HEK293 (cell line): ENCODE results near the gene MAP3K14.

Experiments used
- CTCF ChIA-PET: fragments of 350-600 bp; formaldehyde crosslinking; extraction: SDS; loops from one replicate; lab custom pipeline; 2021; ENCODE audit warnings: antibody characterized with exemption; lab: Yijun Ruan, JAX
- POLR2A ChIA-PET: fragments of 300-600 bp; formaldehyde crosslinking; extraction: SDS; loops from one replicate; lab custom pipeline; 2020; ENCODE audit warnings: antibody characterized with exemption, inconsistent platforms; lab: Yijun Ruan, JAX
- H3K27ac ChIP-seq: fragments of 200-500 bp; sonication (Bioruptor generic); 2 replicates; pipeline ENCODE4 v1.5.1; 2014; ENCODE audit warnings: low read depth, low read length, control low read depth, inconsistent platforms; ENCODE audit errors: extremely low read depth
- H3K36me3 ChIP-seq, 2 experiments: fragments of 200-500 bp in 1 of 2; sonication (Bioruptor generic) in 1 of 2; 1 replicate in 1 of 2; 2 replicates in 1 of 2; pipeline ENCODE4 v1.5.1; 2014 to 2017; ENCODE audit warnings: inconsistent platforms in 2 of 2, low read length in 2 of 2; ENCODE audit not compliant: control insufficient read depth in 2 of 2, insufficient read depth in 1 of 2
- H3K4me1 ChIP-seq: fragments of 200-500 bp; sonication (Bioruptor generic); 2 replicates; pipeline ENCODE4 v1.5.1; 2014; ENCODE audit warnings: mild to moderate bottlenecking, low read length, inconsistent platforms; ENCODE audit not compliant: control insufficient read depth, insufficient read depth
- H3K4me3 ChIP-seq: 2 replicates; pipeline ENCODE4 v1.5.1; 2011; ENCODE audit warnings: low read depth, mild to moderate bottlenecking, control low read depth, low read length, moderate library complexity
- H3K9me3 ChIP-seq: fragments of 200-500 bp; sonication (Bioruptor generic); 2 replicates; pipeline ENCODE4 v1.5.1; 2014; ENCODE audit warnings: low read depth, low read length, inconsistent platforms; ENCODE audit not compliant: control insufficient read depth, insufficient read depth
- BCL11A ChIP-seq: fragments of 450-650 bp; formaldehyde crosslinking; IDR thresholded peaks from 2 replicates; pipeline ENCODE4 v1.5.1; 2016; ENCODE audit warnings: low read depth, missing biosample characterization, missing genetic modification characterization
- GLIS1 ChIP-seq: fragments of 450-650 bp; formaldehyde crosslinking; IDR thresholded peaks from 2 replicates; pipeline ENCODE4 v1.5.1; 2016; ENCODE audit warnings: missing biosample characterization, missing genetic modification characterization
- KLF16 ChIP-seq: fragments of 450-650 bp; formaldehyde crosslinking; IDR thresholded peaks from 2 replicates; pipeline ENCODE4 v1.5.1; 2017; ENCODE audit warnings: missing biosample characterization, missing genetic modification characterization
- OVOL3 ChIP-seq: fragments of 450-650 bp; formaldehyde crosslinking; IDR thresholded peaks from 2 replicates; pipeline ENCODE4 v1.5.1; 2016; ENCODE audit warnings: missing biosample characterization, missing genetic modification characterization
- SCRT2 ChIP-seq: fragments of 450-650 bp; formaldehyde crosslinking; IDR thresholded peaks from 2 replicates; pipeline ENCODE4 v1.5.1; 2016; ENCODE audit warnings: missing biosample characterization, missing genetic modification characterization
- SP7 ChIP-seq: fragments of 450-650 bp; formaldehyde crosslinking; IDR thresholded peaks from 2 replicates; pipeline ENCODE4 v1.5.1; 2016; ENCODE audit warnings: missing biosample characterization, missing genetic modification characterization
- ZBTB17 ChIP-seq: fragments of 450-650 bp; formaldehyde crosslinking; IDR thresholded peaks from 2 replicates; pipeline ENCODE4 v1.5.1; 2016; ENCODE audit warnings: missing biosample characterization, missing genetic modification characterization
- ZNF133 ChIP-seq: fragments of 450-650 bp; formaldehyde crosslinking; IDR thresholded peaks from 2 replicates; pipeline ENCODE4 v1.5.1; 2016; ENCODE audit warnings: missing biosample characterization, missing genetic modification characterization
- ZNF138 ChIP-seq: fragments of 450-650 bp; formaldehyde crosslinking; IDR thresholded peaks from 2 replicates; pipeline ENCODE4 v1.5.1; 2016; ENCODE audit warnings: missing biosample characterization, missing genetic modification characterization, borderline replicate concordance
- ZNF175 ChIP-seq: fragments of 450-650 bp; formaldehyde crosslinking; IDR thresholded peaks from 2 replicates; pipeline ENCODE4 v1.5.1; 2016; ENCODE audit warnings: missing biosample characterization, missing genetic modification characterization
- ZNF19 ChIP-seq: fragments of 450-650 bp; formaldehyde crosslinking; IDR thresholded peaks from 2 replicates; pipeline ENCODE4; 2016; ENCODE audit warnings: missing biosample characterization, missing genetic modification characterization, low read depth
- ZNF23 ChIP-seq: fragments of 450-650 bp; formaldehyde crosslinking; IDR thresholded peaks from 2 replicates; pipeline ENCODE4 v1.5.1; 2016; ENCODE audit warnings: missing biosample characterization, missing genetic modification characterization, borderline replicate concordance
- ZNF335 ChIP-seq: fragments of 450-650 bp; formaldehyde crosslinking; conservative IDR thresholded peaks from 2 replicates; pipeline ENCODE4 v1.5.1; 2016; ENCODE audit warnings: missing biosample characterization, missing genetic modification characterization
- ZNF544 ChIP-seq: fragments of 450-650 bp; formaldehyde crosslinking; IDR thresholded peaks from 2 replicates; pipeline ENCODE4 v1.5.0; 2017; ENCODE audit warnings: missing biosample characterization, missing genetic modification characterization
- ZNF623 ChIP-seq: fragments of 450-650 bp; formaldehyde crosslinking; IDR thresholded peaks from 2 replicates; pipeline ENCODE4 v1.5.1; 2016; ENCODE audit warnings: missing biosample characterization, missing genetic modification characterization
- ZXDB ChIP-seq: fragments of 450-650 bp; formaldehyde crosslinking; IDR thresholded peaks from 2 replicates; pipeline ENCODE4 v1.5.1; 2016; ENCODE audit warnings: missing biosample characterization, missing genetic modification characterization
- TF ChIP-seq, protein P1 (sequence below): fragments of 450-650 bp; formaldehyde crosslinking; IDR thresholded peaks from 2 replicates; pipeline ENCODE4 v1.5.1; 2016; ENCODE audit warnings: missing biosample characterization, missing genetic modification characterization, low read depth
- TF ChIP-seq, protein P2 (sequence below): fragments of 450-650 bp; formaldehyde crosslinking; IDR thresholded peaks from 2 replicates; pipeline ENCODE4 v1.5.1; 2016; ENCODE audit warnings: missing biosample characterization, missing genetic modification characterization
- TF ChIP-seq, protein P3 (sequence below): fragments of 450-650 bp; formaldehyde crosslinking; IDR thresholded peaks from 2 replicates; pipeline ENCODE4 v1.5.1; 2017; ENCODE audit warnings: missing biosample characterization, mild to moderate bottlenecking, missing genetic modification characterization, moderate library complexity
- TF ChIP-seq, protein P4 (sequence below): fragments of 450-650 bp; formaldehyde crosslinking; IDR thresholded peaks from 2 replicates; pipeline ENCODE4 v1.5.1; 2016; ENCODE audit warnings: missing biosample characterization, missing genetic modification characterization
- TF ChIP-seq, protein P5 (sequence below): fragments of 450-650 bp; formaldehyde crosslinking; IDR thresholded peaks from 2 replicates; pipeline ENCODE4 v1.5.1; 2016; ENCODE audit warnings: missing biosample characterization, missing genetic modification characterization

MAP3K14 gene

DNA sequence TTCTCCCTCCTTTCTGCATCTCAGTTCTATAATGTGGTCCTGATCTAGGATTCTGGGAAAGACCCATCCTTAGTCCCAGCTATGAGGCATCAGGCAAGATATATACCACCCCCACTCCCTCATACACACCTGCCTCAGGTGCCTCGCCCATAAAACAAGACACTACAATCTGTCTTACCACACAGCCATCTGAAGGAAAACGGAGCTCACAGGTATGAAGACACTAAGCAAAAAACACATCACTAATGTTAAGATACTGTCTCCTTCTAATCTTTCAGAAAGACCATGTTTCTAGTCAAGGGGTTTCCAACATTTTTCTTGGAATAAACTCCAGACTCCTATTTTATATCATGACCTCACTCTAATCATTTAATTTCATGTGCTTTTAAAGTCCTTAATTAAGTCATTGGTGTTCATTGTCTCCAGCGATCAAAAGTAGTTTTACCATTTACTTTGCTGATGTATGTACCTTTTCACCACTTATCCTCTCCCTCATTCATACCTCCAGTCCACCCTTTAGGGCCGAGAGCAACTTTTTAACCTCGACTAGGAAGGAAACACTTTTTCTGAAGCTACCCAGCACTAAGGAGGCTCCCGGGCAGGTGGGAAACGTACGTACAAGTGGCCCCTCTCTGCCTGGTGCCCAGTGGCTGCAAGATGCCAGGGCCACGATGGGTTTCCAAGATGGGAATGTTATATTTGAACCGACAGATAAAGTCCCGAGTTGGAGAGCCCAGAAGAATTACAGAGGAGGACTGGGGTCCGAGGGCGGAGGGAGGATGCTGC, 979 bp downstream of the MAP3K14 start:
- no peaks in the 10 kb centered on the region for H3K9me3 ChIP-seq
- no peaks in the 10 kb centered on the region for H3K36me3 ChIP-seq
- peak overlapping the region; percentile 72 for H3K4me3 ChIP-seq
- peak overlapping the region; percentile 75 for H3K27ac ChIP-seq
- peaks cover 54% of the 10 kb centered on the region for H3K4me1 ChIP-seq
- peak; percentile 99 for TF ChIP-seq ZNF133 (tag by site-specific recombination)
- TF ChIP-seq ZNF175 (tag by site-specific recombination), result no peak
- TF ChIP-seq ZNF19, result no peak
- no peak for TF ChIP-seq GLIS1 (tag by site-specific recombination)
- TF ChIP-seq ZNF335 (tag by site-specific recombination), result peak; percentile 23; the same call in 1 of the 2 replicates
- TF ChIP-seq, protein P1, sequence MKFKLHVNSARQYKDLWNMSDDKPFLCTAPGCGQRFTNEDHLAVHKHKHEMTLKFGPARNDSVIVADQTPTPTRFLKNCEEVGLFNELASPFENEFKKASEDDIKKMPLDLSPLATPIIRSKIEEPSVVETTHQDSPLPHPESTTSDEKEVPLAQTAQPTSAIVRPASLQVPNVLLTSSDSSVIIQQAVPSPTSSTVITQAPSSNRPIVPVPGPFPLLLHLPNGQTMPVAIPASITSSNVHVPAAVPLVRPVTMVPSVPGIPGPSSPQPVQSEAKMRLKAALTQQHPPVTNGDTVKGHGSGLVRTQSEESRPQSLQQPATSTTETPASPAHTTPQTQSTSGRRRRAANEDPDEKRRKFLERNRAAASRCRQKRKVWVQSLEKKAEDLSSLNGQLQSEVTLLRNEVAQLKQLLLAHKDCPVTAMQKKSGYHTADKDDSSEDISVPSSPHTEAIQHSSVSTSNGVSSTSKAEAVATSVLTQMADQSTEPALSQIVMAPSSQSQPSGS (tag by site-specific recombination), result peak; percentile 69
- TF ChIP-seq, protein P2, sequence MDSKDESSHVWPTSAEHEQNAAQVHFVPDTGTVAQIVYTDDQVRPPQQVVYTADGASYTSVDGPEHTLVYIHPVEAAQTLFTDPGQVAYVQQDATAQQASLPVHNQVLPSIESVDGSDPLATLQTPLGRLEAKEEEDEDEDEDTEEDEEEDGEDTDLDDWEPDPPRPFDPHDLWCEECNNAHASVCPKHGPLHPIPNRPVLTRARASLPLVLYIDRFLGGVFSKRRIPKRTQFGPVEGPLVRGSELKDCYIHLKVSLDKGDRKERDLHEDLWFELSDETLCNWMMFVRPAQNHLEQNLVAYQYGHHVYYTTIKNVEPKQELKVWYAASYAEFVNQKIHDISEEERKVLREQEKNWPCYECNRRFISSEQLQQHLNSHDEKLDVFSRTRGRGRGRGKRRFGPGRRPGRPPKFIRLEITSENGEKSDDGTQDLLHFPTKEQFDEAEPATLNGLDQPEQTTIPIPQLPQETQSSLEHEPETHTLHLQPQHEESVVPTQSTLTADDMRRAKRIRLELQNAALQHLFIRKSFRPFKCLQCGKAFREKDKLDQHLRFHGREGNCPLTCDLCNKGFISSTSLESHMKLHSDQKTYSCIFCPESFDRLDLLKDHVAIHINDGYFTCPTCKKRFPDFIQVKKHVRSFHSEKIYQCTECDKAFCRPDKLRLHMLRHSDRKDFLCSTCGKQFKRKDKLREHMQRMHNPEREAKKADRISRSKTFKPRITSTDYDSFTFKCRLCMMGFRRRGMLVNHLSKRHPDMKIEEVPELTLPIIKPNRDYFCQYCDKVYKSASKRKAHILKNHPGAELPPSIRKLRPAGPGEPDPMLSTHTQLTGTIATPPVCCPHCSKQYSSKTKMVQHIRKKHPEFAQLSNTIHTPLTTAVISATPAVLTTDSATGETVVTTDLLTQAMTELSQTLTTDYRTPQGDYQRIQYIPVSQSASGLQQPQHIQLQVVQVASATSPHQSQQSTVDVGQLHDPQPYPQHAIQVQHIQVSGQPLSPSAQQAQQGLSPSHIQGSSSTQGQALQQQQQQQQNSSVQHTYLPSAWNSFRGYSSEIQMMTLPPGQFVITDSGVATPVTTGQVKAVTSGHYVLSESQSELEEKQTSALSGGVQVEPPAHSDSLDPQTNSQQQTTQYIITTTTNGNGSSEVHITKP (tag by site-specific recombination), result peak; percentile 70
- ChIA-PET CTCF (interaction anchor here (0.6 to 7.2 kb wide), 15 partner anchors 13 to 181 kb away, joined by 3 to 78 read pairs (median 4); partner anchors contain the start of gene ACBD4), POLR2A (interaction anchor here (1.6 to 2.5 kb wide), 10 partner anchors 8 to 161 kb away, joined by 3 to 32 read pairs (median 12); no protein-coding TSS in a partner anchor)

DNA sequence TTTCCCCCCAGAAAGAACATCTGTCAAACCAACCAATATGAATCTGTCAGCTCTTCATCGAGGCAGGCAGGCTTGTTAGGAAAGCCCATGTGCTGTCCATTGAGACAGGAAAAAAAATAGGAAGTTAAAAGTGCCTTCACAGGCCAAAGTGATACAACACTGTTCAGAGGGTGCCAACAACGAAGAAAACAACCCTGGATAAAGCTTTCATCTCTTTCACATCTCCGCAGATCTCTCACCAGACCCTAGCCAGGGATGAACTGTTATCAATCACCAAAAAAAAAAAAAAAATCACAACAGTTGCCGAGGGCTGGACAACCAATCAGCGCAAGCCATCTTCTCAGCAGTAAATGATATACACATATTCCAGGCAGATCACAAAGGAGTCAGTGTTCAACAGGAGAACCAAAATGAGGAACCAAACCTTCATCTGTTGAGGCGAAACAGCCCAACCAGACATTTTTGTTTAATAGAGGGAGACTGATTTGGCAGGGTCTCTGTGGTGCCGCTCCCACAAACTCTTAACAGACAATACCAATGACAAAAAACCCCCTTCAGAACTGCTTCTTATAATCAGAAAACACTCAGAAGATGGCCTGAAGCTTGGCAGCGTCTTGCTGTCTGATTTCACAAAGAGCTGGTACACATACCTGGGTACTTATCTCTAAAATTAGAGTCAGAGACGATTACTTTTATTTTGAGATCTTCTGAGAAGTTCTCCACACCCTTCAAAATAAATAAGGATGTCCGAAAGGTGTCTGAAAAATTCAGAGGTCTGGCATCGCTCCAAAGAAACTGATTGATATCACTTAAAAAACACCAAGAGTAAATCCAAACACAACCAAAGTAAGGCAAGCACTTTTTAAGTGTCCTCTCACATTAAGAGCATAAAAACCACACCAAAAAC, 1.8 kb downstream of the MAP3K14 start:
- Histone ChIP-seq H3K9me3 (no peaks in the 10 kb centered on the region), H3K27ac (no peak overlapping the region), H3K4me3 (peak overlapping the region; percentile 72; the same call in 1 of the 2 replicates), H3K36me3 (peaks cover 0 to 4% of the 10 kb centered on the region in 2 experiments; a peak in 1 of 3 replicates), H3K4me1 (peaks cover 52% of the 10 kb centered on the region)
- ChIA-PET POLR2A (interaction anchor here (2.2 kb wide), 1 partner anchor 60 kb away, joined by 15 read pairs; no protein-coding TSS in a partner anchor), CTCF (interaction anchor here (0.6 to 7.2 kb wide), 8 partner anchors 12 to 180 kb away, joined by 3 to 78 read pairs (median 4); partner anchors contain the start of gene ACBD4)
- no peak for TF ChIP-seq SP7 (tag by site-specific recombination)
- no peak for TF ChIP-seq ZNF544 (tag by site-specific recombination)
- TF ChIP-seq, protein P3, sequence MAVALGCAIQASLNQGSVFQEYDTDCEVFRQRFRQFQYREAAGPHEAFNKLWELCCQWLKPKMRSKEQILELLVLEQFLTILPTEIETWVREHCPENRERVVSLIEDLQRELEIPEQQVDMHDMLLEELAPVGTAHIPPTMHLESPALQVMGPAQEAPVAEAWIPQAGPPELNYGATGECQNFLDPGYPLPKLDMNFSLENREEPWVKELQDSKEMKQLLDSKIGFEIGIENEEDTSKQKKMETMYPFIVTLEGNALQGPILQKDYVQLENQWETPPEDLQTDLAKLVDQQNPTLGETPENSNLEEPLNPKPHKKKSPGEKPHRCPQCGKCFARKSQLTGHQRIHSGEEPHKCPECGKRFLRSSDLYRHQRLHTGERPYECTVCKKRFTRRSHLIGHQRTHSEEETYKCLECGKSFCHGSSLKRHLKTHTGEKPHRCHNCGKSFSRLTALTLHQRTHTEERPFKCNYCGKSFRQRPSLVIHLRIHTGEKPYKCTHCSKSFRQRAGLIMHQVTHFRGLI, result peak; percentile 67; the same call in 1 of the 2 replicates
- TF ChIP-seq ZNF19, result no peak
- peak; percentile 74 for TF ChIP-seq SCRT2 (tag by site-specific recombination)
- TF ChIP-seq ZNF133 (tag by site-specific recombination), result 0 out of 2 replicates have a peak, but pooled peaks have one; percentile 17
- TF ChIP-seq ZNF23, result no peak
- TF ChIP-seq ZXDB (tag by site-specific recombination), result no peak
- TF ChIP-seq ZNF138 (tag by site-specific recombination), result no peak
- TF ChIP-seq, protein P4, sequence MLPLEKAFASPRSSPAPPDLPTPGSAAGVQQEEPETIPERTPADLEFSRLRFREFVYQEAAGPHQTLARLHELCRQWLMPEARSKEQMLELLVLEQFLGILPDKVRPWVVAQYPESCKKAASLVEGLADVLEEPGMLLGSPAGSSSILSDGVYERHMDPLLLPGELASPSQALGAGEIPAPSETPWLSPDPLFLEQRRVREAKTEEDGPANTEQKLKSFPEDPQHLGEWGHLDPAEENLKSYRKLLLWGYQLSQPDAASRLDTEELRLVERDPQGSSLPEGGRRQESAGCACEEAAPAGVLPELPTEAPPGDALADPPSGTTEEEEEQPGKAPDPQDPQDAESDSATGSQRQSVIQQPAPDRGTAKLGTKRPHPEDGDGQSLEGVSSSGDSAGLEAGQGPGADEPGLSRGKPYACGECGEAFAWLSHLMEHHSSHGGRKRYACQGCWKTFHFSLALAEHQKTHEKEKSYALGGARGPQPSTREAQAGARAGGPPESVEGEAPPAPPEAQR (tag by site-specific recombination), result no peak
- TF ChIP-seq, protein P5, sequence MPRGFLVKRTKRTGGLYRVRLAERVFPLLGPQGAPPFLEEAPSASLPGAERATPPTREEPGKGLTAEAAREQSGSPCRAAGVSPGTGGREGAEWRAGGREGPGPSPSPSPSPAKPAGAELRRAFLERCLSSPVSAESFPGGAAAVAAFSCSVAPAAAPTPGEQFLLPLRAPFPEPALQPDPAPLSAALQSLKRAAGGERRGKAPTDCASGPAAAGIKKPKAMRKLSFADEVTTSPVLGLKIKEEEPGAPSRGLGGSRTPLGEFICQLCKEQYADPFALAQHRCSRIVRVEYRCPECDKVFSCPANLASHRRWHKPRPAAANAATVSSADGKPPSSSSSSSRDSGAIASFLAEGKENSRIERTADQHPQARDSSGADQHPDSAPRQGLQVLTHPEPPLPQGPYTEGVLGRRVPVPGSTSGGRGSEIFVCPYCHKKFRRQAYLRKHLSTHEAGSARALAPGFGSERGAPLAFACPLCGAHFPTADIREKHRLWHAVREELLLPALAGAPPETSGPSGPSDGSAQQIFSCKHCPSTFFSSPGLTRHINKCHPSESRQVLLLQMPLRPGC (tag by site-specific recombination), result no peak
- TF ChIP-seq OVOL3, result no peak
- TF ChIP-seq ZBTB17 (tag by site-specific recombination), result no peak
- no peak for TF ChIP-seq ZNF623 (tag by site-specific recombination)
- no peak for TF ChIP-seq BCL11A (tag by site-specific recombination)
- TF ChIP-seq KLF16, result no peak
